Pancreas (tissue), 10 donors: ENCODE results near the gene GDPGP1. TPM values are rescaled to one million over a fixed set of nuclear protein-coding genes. Genes with fewer than 3 reads are reported as not detected.

Experiments used
- ATAC-seq, 4 donors: fragments of 200-7000 bp; cut with Tn5 transposase; one replicate each; pipeline versions ENCODE4 v1.8.0 to v1.9.1; 2020; ENCODE audit warnings: mild to moderate bottlenecking in 4 of 4, moderate library complexity in 4 of 4
- DNase-seq, 6 donors: peaks; one replicate each; pipeline ENCODE4 v3.0.0-alpha.2; 2020
- FAIRE-seq: peaks from 2 replicates; lab custom pipeline; 2012; peaks lifted over from hg19 to GRCh38; lab: Jason Lieb, UNC
- H3K27ac ChIP-seq, 4 donors: fragments of 200-600 bp; sonication (generic); 1 replicate in 3 of 4; 2 replicates in 1 of 4; pipeline versions ENCODE4 v1.5.0 to v1.8.0; 2020
- H3K27me3 ChIP-seq, 4 donors: fragments of 200-600 bp; one replicate each; pipeline ENCODE4 v1.8.0; 2021
- H3K36me3 ChIP-seq, 3 donors: fragments of 200-600 bp; sonication (generic) in 1 of 3; one replicate each; pipeline versions ENCODE4 v1.5.0 to v1.8.0; 2020 to 2021
- H3K4me1 ChIP-seq, 3 donors: fragments of 200-600 bp; one replicate each; pipeline ENCODE4 v1.8.0; 2021
- H3K4me3 ChIP-seq, 4 donors: fragments of 200-600 bp; sonication (generic) in 2 of 4; one replicate each; pipeline versions ENCODE4 v1.5.0 to v1.8.0; 2020 to 2021
- H3K9me3 ChIP-seq, 4 donors: fragments of 200-600 bp; one replicate each; pipeline ENCODE4 v1.8.0; 2021
- WGBS, 2 donors: extraction: QIAGEN DNeasy Blood & Tissue Kit; methylation state at CpG; one replicate each; pipeline ENCODE4 v1.1.7; 2013; 5-methylcytosine and 5-hydroxymethylcytosine counted together
- intact Hi-C, 3 donors: fragments of 100-400 bp; cut with DNase I; formaldehyde crosslinking; loops; one replicate each; pipeline versions ENCODE4 v1.11.1 to v1.14.2; 2022
- polyA plus RNA-seq, 2 donors: library from polyadenylated mRNA; stranded (reverse); fragments of 200-250 nt; gene quantifications; one replicate each; pipeline ENCODE4 v1.2.3, GENCODE V29; 2013
- total RNA-seq, 6 donors: library from RNA; stranded (reverse); fragmentation: NEBNext Ultra II Directional in 4 of 6; extraction: Animal tissue kit (Norgen Biotek cat#: 25700) in 4 of 6; gene quantifications; one replicate each; pipeline versions ENCODE4 v1.2.1 to v1.2.4, GENCODE V29; 2021 to 2023
- TF ChIP-seq, protein P1 (sequence below), 4 donors: fragments of 200-600 bp; sonication (generic) in 3 of 4; IDR thresholded peaks; one replicate each; pipeline versions ENCODE4 v1.5.0 to v1.8.0; 2021; ENCODE audit warnings: antibody characterized with exemption in 4 of 4
- donor health status: healthy with polysubstance abuse.
- donor health status: DM: no; HTN: no; CAD: no; lungs with moderate emphysema.
- donor health status: DM: no; HTN: no; CAD: no.
- donor health status: control.
- donor health status: control.
- donor health status: Bipolar disorder and iron deficiency.
- donor health status: DM: yes; HTN: yes; CAD: no.
- donor health status: DM: no; HTN: no; CAD: no.
- donor health status: DM: no; HTN: no; CAD: no.
- donor health status: DM: yes; HTN: yes; CAD: no.

The GDPGP1 gene
- total and polyA plus RNA-seq, 8 donors, result 2.0 to 7.0 (median 3.4) TPM

GRCh38 chr15:90223441-90224165, 10.4 kb upstream of the GDPGP1 start:
- Histone ChIP-seq H3K27me3 (no peaks in the 10 kb centered on the region), H3K4me1 (peaks cover 16 to 23% (median 20%) of the 10 kb centered on the region in 3 donors), H3K4me3 (no peak overlapping the region), H3K27ac (no peak overlapping the region), H3K36me3 (peaks cover 0 to 57% (median 27%) of the 10 kb centered on the region in 3 donors), H3K9me3 (no peaks in the 10 kb centered on the region)
- intact Hi-C loops, result no loop called here
- FAIRE-seq, result no peak
- peak in 1 of 6 donors; percentile 64 for DNase-seq
- TF ChIP-seq, protein P1, sequence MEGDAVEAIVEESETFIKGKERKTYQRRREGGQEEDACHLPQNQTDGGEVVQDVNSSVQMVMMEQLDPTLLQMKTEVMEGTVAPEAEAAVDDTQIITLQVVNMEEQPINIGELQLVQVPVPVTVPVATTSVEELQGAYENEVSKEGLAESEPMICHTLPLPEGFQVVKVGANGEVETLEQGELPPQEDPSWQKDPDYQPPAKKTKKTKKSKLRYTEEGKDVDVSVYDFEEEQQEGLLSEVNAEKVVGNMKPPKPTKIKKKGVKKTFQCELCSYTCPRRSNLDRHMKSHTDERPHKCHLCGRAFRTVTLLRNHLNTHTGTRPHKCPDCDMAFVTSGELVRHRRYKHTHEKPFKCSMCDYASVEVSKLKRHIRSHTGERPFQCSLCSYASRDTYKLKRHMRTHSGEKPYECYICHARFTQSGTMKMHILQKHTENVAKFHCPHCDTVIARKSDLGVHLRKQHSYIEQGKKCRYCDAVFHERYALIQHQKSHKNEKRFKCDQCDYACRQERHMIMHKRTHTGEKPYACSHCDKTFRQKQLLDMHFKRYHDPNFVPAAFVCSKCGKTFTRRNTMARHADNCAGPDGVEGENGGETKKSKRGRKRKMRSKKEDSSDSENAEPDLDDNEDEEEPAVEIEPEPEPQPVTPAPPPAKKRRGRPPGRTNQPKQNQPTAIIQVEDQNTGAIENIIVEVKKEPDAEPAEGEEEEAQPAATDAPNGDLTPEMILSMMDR (IDR thresholded peaks at IDR 0.05), result no peak
- no peak for ATAC-seq
- WGBS, 2 donors, result 90% methylated on average over 22 of the region's 22 CpGs

- Histone ChIP-seq H3K9me3 (no peaks in the 10 kb centered on the region), H3K4me3 (no peak overlapping the region), H3K27me3 (no peaks in the 10 kb centered on the region), H3K27ac (no peak overlapping the region), H3K36me3 (peaks cover 3 to 68% (median 27%) of the 10 kb centered on the region in 3 donors), H3K4me1 (peaks cover 30 to 36% (median 31%) of the 10 kb centered on the region in 3 donors)
- TF ChIP-seq, protein P1 (IDR thresholded peaks at IDR 0.05), result no peak
- intact Hi-C loops, result loop anchor here in 1 of 3 donors (5.0 kb wide), 1 partner anchor 63 kb away; no protein-coding TSS in a partner anchor
- WGBS, 2 donors, result 91 to 93% methylated on average over 17 of the region's 17 CpGs
- DNase-seq (peak in 1 of 6 donors; percentile 74), ATAC-seq (no peak), FAIRE-seq (no peak)
Observed at GRCh38 chr15:90225047-90225446, 9.0 kb upstream of the GDPGP1 start.

- Histone ChIP-seq H3K4me1 (peaks cover 33 to 41% (median 36%) of the 10 kb centered on the region in 3 donors), H3K9me3 (no peaks in the 10 kb centered on the region), H3K27ac (peak overlapping the region in 1 of 4 donors; percentile 4), H3K4me3 (no peak overlapping the region), H3K36me3 (peaks cover 3 to 68% (median 27%) of the 10 kb centered on the region in 3 donors), H3K27me3 (no peaks in the 10 kb centered on the region)
- DNase-seq, result peak in 1 of 6 donors; percentile 81
- TF ChIP-seq, protein P1 (IDR thresholded peaks at IDR 0.05), result no peak
- intact Hi-C loops, result loop anchor here in 1 of 3 donors (5.0 kb wide), 1 partner anchor 63 kb away; no protein-coding TSS in a partner anchor
- ATAC-seq, result no peak
- 72 to 80% methylated on average over 18 of the region's 18 CpGs for WGBS, 2 donors
- FAIRE-seq, result no peak
Observed at GRCh38 chr15:90225504-90226234, 8.3 kb upstream of the GDPGP1 start.

GRCh38 chr15:90227336-90227735, 6.7 kb upstream of the GDPGP1 start:
- Histone ChIP-seq H3K36me3 (peaks cover 3 to 60% (median 27%) of the 10 kb centered on the region in 3 donors), H3K27me3 (no peaks in the 10 kb centered on the region), H3K27ac (peak overlapping the region; percentile 73 to 90 (median 85)), H3K9me3 (no peaks in the 10 kb centered on the region), H3K4me3 (no peak overlapping the region), H3K4me1 (peaks cover 38 to 51% (median 44%) of the 10 kb centered on the region in 3 donors)
- 84 to 85% methylated on average over 7 of the region's 7 CpGs for WGBS, 2 donors
- no peak for ATAC-seq
- intact Hi-C loops, result loop anchor here in 1 of 3 donors (5.0 kb wide), 1 partner anchor 65 kb away; no protein-coding TSS in a partner anchor
- TF ChIP-seq, protein P1 (IDR thresholded peaks at IDR 0.05), result no peak
- no peak for FAIRE-seq
- peak in 1 of 6 donors; percentile 62 for DNase-seq
